ENCODE data around the gene TES. TPM values are rescaled to one million over a fixed set of nuclear protein-coding genes. Genes with fewer than 3 reads are reported as not detected.

Gene TES
- total RNA-seq, 1 experiment from 2014 or later: 28.2 TPM

GRCh38 chr7:116257156-116257555 is 46.8 kb downstream of the TES start:
- Mint-ChIP-seq H3K27me3 (ENCODE audit: low read depth) (no peaks in the 10 kb centered on the region), H3K4me1 (peaks cover 12 to 15% of the 10 kb centered on the region in 2 experiments), H3K36me3 (ENCODE audit: insufficient read depth in 1 of 3, low read depth in 3 of 3) (peaks cover 0 to 5% (median 3%) of the 10 kb centered on the region in 3 experiments; a peak in 4 of 7 replicates), H3K9me3 (no peaks in the 10 kb centered on the region), H3K4me3 (no peak overlapping the region), H3K27ac (no peak overlapping the region)
- no peak for DNase-seq
- Histone ChIP-seq H3K27ac (ENCODE audit: insufficient read length, low read depth, low read length) (no peak overlapping the region), H2BK120ac (ENCODE audit: low read depth, low read length, poor library complexity, severe bottlenecking) (no peak overlapping the region), H3K79me1 (ENCODE audit: insufficient read depth, low read depth, low read length, poor library complexity, severe bottlenecking) (no peaks in the 10 kb centered on the region), H3K14ac (ENCODE audit: insufficient read depth, low read length) (no peak overlapping the region), H3K9ac (ENCODE audit: extremely low read depth, insufficient read length, low read length) (no peak overlapping the region), H3K23me2 (ENCODE audit: insufficient read length, low read depth, low read length, poor library complexity, severe bottlenecking) (no peaks in the 10 kb centered on the region), H3K23ac (ENCODE audit: insufficient read length, low read depth, low read length) (no peak overlapping the region), H3K18ac (ENCODE audit: insufficient read length, low read depth, low read length) (no peak overlapping the region), H3K9me3 (ENCODE audit: control insufficient read depth, low read depth, low read length) (no peaks in the 10 kb centered on the region), H3T11ph (ENCODE audit: low read length) (no peak overlapping the region), H3K4ac (ENCODE audit: low read depth, low read length) (no peak overlapping the region), H3K79me2 (ENCODE audit: insufficient read depth, low read length) (no peaks in the 10 kb centered on the region), H2BK5ac (ENCODE audit: insufficient read length, low read length) (no peak overlapping the region), H3K56ac (ENCODE audit: insufficient read length, low read depth, low read length) (no peak overlapping the region), H2BK15ac (ENCODE audit: low read depth, low read length) (no peak overlapping the region), H4K20me1 (ENCODE audit: control insufficient read depth, insufficient read depth, insufficient read length) (no peaks in the 10 kb centered on the region), H3K4me2 (ENCODE audit: insufficient read depth, insufficient read length, low read length) (no peak overlapping the region), H2AFZ (ENCODE audit: low read length) (no peak overlapping the region), H2BK12ac (ENCODE audit: insufficient read length, low read depth, low read length) (no peak overlapping the region), H3K4me1 (ENCODE audit: insufficient read depth, low read length) (peaks cover 3% of the 10 kb centered on the region; the same call in 1 of the 2 replicates), H3K27me3 (ENCODE audit: insufficient read depth, low read length) (no peaks in the 10 kb centered on the region), H2AK5ac (ENCODE audit: insufficient read length, low read length) (no peak overlapping the region), H4K8ac (replicated peaks; ENCODE audit: insufficient read length, low read depth, low read length) (no peak overlapping the region), H2BK20ac (ENCODE audit: low read depth, low read length, poor library complexity, severe bottlenecking) (no peak overlapping the region), H4K91ac (ENCODE audit: insufficient read length, low read depth, low read length) (no peak overlapping the region), H4K5ac (ENCODE audit: insufficient read length, low read depth, low read length) (no peak overlapping the region)
- no peak for TF ChIP-seq CTCF (conservative IDR thresholded peaks at IDR 0.05)
- no CpG with 5 or more reads among the region's 3 CpGs for WGBS (ENCODE audit: extremely low coverage, insufficient read length, low lambda C conversion rate)
